Activated CD8-positive, alpha-beta memory T cell treated with anti-CD3 and anti-CD28 coated beads for 1 hour (primary cell): Measurements from ENCODE around the gene OBSCN.

Experiments
- DNase-seq, 2 donors: peaks; one replicate each; pipeline ENCODE4 v3.0.0-alpha.2; 2020; ENCODE audit warnings: low read depth in 1 of 2; ENCODE audit errors: extremely low read depth in 1 of 2

OBSCN gene

DNA sequence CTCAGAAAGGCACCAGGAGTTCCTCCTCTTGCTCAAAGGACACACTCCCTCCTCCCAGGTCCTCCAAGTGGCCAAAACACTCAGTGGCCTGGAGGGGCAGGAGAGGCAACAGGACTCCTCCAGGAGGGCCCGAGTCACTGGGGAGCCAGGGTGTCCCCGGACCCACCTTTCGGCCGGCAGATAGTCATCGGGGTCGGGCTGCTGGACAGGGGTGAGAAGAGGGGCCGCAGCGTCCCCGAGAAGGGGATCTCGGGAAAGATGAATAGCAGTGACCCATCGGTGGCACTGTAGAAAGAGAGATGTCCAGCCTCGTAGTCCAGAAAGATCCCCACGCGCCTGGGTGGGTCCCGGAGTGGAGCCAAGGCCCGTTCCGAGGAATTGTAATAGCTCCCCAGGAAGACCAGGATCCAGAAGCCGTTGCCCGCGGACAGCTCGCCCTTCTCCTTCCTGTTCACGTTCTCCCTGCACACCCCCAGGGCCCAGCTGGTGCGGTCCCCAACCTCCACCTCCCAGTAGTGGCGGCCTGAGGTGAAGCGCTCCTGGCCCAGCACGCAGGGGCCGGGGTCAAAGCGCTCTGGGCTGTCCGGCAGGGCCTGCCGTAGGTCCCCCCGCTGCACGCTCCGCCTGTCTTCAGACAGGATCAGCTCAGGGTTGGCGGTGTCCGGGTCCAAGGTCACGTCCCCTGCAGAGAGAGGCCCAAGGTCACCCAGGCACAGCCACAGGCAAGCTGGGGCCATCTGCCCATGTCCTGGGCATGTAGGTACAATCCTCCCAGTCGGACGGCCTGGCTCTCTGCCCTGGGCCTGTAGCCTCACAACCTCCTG lies 186.9 kb downstream of the OBSCN start:
- no peak for DNase-seq

DNA sequence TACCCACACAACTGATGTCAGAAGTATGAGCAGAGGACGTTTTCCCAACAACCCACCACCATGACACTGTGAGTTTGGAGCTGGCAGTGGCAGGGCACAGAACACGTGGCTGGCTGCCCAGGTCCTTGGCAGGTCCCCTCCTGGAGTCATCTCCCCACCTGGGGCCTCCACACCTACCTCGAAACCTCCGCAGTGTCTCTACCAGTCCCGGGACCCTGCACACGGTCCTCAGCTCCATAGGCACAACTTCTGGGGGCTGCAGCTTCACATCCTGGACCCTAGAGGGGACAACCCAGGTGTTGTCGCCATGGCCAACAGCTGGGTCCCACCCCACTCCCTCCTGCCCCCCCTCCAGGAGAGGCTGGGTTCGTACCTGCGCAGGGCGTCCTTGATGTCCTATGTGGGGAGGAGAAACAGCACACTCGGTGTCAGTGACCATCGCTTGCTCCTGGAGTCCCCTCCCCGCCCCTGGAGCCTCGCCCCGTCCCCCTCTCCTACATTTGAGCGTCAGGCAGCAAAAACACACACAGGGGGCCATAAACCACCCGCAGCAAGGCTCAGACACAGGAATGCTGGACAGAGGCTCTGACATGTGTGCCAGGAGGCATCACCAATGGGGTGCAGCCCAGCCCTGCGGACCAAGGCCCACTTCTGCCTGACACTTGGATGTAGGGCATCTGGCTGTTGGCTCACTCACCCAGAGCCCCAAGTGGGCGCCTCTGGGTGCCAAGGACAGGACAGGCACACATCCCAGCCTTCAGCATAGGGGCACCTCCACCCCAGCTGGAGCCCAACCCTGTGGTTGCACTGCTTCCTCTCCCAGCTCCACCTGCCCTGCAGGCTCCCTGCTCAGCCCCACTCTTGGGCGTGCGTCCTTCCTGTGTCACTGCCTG lies 189.2 kb downstream of the OBSCN start:
- DNase-seq = no peak

DNA sequence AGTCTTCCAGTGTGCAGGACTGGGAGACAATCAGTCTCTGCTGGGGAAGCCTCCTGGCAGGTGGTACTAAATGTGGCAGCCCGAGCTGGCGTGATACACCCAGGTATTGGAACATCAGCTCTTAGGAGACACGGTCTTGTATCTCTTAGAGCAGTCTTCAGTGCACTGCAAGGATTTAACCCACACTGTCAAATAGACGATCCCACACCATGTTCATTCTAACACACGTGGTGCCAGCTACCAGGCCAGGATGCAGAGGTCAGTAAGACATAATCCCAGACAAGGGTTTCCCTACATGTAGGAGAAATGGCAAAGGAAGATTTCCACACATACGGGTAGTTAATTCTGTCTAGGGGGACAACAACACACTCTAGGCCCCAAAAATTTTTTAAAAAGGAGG lies 190.1 kb downstream of the OBSCN start:
- no peak for DNase-seq

- no peak for DNase-seq
Observed at GRCh38 chr1:228398741-228399461, 191.1 kb downstream of the OBSCN start.

DNA sequence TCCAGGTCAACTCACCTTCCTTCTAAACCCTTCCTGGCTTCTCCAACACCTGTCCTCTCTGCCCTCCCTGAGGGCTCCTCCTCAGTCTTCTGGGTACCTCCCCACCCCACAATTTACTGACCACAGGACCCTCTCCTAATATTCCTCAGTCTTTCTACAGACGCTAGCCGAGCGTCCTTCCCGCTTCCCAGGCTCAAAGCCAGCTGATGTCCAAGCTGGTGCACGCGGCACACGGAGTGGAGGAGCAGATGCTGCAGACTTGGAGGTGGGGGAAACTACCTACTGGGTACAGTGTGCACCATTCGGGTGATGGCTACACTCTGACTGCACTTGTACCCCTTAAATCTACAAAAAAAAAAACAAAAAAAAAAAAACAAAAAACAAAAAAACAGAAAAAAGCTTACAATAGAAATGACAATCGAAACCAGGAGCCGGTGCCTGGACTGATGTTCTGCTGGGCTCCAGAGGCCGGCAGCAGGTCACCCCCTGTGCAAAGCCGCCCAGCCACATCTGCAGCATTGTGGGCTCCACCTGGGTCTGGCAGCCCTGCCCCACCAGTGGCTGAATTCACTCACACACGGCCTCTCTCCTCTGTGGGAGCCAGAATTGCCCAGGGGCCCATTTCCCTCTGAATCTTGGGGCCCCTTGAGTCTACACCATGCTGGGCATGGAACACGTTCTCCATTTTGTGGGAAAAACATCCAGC lies 191.8 kb downstream of the OBSCN start:
- no peak for DNase-seq

DNA sequence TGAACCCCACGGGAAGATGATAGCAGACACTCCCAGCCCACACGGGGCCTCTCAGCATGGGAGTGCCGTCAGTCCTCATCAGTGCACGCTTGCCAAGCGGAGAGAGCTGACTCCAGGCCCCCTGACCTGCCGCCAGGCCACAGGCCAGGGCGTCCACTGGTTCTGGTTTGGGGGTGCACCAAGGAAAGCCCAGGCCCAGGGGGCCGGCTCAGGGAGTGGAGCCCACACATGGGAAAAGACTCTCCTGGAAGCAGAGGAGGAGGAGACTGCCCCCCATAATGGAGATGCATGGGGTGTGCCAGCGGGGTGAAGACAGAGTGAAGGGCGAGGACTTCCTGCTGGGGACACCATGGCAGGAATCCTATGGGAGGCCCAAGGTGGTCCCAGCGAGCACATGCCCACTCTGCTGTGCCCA lies 192.4 kb downstream of the OBSCN start:
- no peak for DNase-seq

GRCh38 chr1:228400692-228401454 lies 193.0 kb downstream of the OBSCN start:
- no peak for DNase-seq

GRCh38 chr1:228401782-228402640 lies 194.2 kb downstream of the OBSCN start:
- DNase-seq = no peak

DNA sequence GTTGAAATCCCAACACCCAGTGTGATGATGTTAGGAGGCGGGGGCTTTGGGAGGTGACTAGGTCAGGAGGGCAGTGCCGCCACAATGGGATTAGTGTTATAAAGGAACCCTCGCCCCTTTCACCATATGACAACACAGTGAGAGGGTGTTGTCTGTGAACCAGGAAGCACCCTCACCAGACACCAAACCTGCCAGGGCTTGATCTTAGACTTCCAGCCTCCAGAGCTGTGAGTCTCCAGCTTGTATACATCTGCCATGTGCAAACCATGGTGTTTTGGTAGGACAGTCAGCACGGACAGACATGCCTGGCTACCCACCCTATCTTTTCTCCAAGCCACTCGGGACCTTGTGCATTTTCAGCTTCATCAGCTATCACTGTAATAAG lies 194.8 kb downstream of the OBSCN start:
- DNase-seq = no peak

DNA sequence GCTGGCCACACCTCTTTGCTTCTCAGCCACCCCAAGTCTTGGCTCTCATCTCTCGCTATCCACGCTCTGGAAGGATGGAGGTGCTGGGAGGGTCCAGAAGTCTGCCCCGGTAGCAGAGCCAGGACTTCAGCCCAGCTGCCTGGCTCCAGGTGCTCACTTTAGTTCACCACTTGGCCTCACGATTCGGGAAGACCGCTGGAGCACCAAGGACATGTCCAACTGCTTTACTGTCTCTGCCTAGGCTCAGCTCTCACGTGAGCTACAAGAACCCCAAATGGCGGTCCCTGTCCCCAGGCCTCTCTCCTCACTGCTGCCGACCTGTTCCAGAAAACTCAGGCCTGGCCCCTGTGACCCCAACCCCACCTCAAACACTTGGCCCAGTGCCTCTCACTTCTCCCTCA lies 195.4 kb downstream of the OBSCN start:
- DNase-seq = no peak

DNA sequence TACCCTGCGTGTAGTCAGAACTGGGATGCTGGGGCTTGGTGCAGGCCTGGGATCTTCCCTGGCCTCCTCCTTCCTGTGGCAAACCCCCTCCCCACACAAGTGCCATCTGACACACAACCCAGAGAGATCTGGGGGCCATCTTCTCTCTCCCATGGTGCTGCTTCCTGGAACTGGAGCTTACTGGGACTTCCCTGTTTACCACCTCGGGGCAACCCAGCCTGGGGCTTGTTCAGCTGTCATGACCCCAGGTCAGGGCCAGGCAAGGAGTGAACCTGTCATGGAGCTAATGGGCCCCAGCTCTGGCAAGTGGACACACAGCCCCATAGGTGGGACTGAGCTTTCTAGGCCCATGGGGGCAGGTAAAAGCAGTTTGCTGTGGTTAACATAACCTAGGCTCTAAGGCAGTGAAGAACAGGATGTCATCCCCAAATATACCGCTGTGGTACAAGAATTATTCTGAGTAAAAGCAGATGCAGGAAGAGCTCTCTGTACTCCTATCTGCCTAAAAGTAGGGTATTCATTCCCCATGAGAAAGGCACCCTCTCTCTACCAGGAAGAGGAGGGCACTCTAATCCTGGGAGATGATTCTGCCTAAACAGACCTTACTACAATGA lies 196.4 kb downstream of the OBSCN start:
- DNase-seq = no peak

- DNase-seq = no peak
Observed at GRCh38 chr1:228405200-228405978, 197.5 kb downstream of the OBSCN start.

- no peak for DNase-seq
Observed at GRCh38 chr1:228405979-228406228, 198.1 kb downstream of the OBSCN start.

DNA sequence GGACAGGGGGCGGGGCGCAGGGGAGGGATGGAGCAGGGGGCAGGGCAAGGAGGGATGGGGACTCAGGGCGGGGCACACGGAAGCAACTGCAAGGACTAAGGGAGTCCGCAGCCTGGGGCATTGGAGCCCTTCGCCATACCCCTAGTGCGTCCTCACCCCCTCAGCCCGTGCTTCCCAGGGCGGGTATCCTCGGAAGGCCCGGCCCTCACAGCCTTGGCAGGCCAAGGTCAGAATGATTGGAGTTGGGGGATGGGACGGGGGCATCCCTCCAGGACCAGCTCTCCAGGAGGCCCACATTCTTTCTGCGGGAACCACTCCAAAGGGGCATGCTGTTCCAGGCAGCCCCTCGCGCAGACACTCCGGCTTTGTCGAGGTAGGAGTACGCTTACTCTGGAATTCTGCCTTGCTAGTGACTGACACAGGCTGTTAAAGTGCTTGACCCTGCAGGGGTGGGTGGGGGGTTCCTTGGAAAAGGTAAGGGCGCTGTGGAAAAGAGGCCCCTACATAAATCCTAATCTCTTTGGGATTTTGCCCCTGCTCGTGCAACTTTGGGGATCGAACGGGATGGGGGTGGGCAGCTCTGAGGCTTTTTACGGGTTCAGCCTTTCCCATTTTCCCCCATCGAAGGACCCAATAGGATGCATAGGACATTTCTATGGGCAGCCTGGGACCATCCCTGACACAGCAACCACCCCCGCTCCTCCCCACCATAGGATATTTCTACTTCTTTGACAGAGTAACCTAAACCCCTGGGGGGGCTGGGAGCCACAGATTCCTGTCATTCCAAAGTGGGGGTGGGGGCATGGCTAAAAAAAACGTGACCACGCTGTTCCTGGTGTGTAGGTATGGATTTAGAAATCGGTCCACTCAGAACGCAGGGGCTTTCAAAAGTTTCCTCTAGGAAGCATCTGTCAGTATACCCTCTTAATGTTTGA lies 199.5 kb downstream of the OBSCN start:
- DNase-seq = no peak

- DNase-seq = no peak
Observed at GRCh38 chr1:228408041-228408868, 200.4 kb downstream of the OBSCN start.
